Mononuclear cell (primary cell): ENCODE data around the gene OBSCN. TPM values are rescaled to one million over a fixed set of nuclear protein-coding genes. Genes with fewer than 3 reads are reported as not detected.

ENCODE experiments used
- H3K27me3 ChIP-seq: 2 replicates; pipeline ENCODE4 v1.6.0; 2011; ENCODE audit warnings: low read length, control low read depth; ENCODE audit not compliant: insufficient read depth
- H3K4me1 ChIP-seq: 2 replicates; pipeline ENCODE4 v1.5.1; 2011; ENCODE audit warnings: mild to moderate bottlenecking, low read length, control low read depth; ENCODE audit not compliant: insufficient read depth
- H3K4me3 ChIP-seq: 2 replicates; pipeline ENCODE4 v1.5.1; 2011; ENCODE audit warnings: mild to moderate bottlenecking, low read length, moderate library complexity
- H3K9me3 ChIP-seq: 2 replicates; pipeline ENCODE4 v1.5.1; 2011; ENCODE audit warnings: low read depth, mild to moderate bottlenecking, control low read depth, low read length
- total RNA-seq: library from RNA; depleted of rRNA; stranded (reverse); fragments of >200 nt; gene quantifications from one replicate; pipeline ENCODE4 v1.2.3, GENCODE V29; 2012

The OBSCN gene
- total RNA-seq, 1 donor, result 26.3 TPM

- H3K27me3 ChIP-seq, result no peaks in the 10 kb centered on the region
- H3K4me1 ChIP-seq, result peaks cover 34% of the 10 kb centered on the region
- H3K9me3 ChIP-seq, result no peaks in the 10 kb centered on the region
- no peak overlapping the region for H3K4me3 ChIP-seq
Observed at GRCh38 chr1:228401782-228402640, 194.2 kb downstream of the OBSCN start.

GRCh38 chr1:228402641-228403025, 194.8 kb downstream of the OBSCN start:
- no peak overlapping the region for H3K4me3 ChIP-seq
- no peaks in the 10 kb centered on the region for H3K9me3 ChIP-seq
- peaks cover 40% of the 10 kb centered on the region for H3K4me1 ChIP-seq
- H3K27me3 ChIP-seq, result no peaks in the 10 kb centered on the region

GRCh38 chr1:228403231-228403631, 195.4 kb downstream of the OBSCN start:
- Histone ChIP-seq H3K27me3 (no peaks in the 10 kb centered on the region), H3K9me3 (no peaks in the 10 kb centered on the region), H3K4me3 (no peak overlapping the region), H3K4me1 (peaks cover 46% of the 10 kb centered on the region)

DNA sequence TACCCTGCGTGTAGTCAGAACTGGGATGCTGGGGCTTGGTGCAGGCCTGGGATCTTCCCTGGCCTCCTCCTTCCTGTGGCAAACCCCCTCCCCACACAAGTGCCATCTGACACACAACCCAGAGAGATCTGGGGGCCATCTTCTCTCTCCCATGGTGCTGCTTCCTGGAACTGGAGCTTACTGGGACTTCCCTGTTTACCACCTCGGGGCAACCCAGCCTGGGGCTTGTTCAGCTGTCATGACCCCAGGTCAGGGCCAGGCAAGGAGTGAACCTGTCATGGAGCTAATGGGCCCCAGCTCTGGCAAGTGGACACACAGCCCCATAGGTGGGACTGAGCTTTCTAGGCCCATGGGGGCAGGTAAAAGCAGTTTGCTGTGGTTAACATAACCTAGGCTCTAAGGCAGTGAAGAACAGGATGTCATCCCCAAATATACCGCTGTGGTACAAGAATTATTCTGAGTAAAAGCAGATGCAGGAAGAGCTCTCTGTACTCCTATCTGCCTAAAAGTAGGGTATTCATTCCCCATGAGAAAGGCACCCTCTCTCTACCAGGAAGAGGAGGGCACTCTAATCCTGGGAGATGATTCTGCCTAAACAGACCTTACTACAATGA, 196.4 kb downstream of the OBSCN start:
- no peaks in the 10 kb centered on the region for H3K9me3 ChIP-seq
- no peak overlapping the region for H3K4me3 ChIP-seq
- H3K4me1 ChIP-seq, result peaks cover 46% of the 10 kb centered on the region
- H3K27me3 ChIP-seq, result no peaks in the 10 kb centered on the region

DNA sequence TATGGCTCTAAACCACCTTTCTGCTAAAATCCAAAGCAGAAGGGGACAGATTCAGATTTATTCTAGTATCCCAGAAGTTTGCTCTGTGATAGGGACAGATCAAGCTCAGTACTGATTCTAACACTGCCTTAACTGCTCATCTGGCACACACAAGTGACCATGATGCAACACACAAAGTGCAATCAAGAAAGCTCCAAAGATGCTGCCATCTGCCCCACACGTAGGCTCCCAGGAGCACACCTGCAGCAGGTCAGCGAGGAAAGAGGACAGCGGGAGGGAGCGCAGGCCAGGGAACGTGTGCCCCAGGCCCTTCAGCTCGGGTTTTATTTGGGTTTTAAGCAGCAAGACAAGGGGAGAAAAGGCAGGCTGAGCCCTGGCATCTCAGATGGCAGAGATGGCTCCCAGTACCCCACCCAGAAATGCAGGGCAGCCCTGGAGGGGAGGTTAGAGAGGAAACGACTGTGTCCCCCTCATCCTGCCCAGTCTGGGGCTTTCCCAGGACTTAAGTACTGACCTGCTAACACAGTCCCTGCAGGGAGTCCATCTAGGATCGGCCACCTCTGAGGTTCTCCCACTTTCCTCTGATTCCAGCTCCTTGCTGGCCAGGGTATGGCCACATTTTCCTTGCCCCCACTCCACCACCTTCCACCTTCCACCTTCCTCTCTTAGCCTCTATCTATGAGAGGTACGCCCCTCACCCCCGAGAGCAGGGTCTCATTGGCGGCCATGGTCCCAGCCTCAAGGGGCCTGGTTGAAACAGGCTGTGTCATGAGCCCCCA, 197.5 kb downstream of the OBSCN start:
- Histone ChIP-seq H3K4me1 (peaks cover 46% of the 10 kb centered on the region), H3K9me3 (no peaks in the 10 kb centered on the region), H3K4me3 (peak overlapping the region; percentile 80), H3K27me3 (no peaks in the 10 kb centered on the region)

- Histone ChIP-seq H3K9me3 (no peaks in the 10 kb centered on the region), H3K4me3 (peak overlapping the region; percentile 80), H3K27me3 (no peaks in the 10 kb centered on the region), H3K4me1 (peaks cover 46% of the 10 kb centered on the region)
Observed at GRCh38 chr1:228405979-228406228, 198.1 kb downstream of the OBSCN start.

DNA sequence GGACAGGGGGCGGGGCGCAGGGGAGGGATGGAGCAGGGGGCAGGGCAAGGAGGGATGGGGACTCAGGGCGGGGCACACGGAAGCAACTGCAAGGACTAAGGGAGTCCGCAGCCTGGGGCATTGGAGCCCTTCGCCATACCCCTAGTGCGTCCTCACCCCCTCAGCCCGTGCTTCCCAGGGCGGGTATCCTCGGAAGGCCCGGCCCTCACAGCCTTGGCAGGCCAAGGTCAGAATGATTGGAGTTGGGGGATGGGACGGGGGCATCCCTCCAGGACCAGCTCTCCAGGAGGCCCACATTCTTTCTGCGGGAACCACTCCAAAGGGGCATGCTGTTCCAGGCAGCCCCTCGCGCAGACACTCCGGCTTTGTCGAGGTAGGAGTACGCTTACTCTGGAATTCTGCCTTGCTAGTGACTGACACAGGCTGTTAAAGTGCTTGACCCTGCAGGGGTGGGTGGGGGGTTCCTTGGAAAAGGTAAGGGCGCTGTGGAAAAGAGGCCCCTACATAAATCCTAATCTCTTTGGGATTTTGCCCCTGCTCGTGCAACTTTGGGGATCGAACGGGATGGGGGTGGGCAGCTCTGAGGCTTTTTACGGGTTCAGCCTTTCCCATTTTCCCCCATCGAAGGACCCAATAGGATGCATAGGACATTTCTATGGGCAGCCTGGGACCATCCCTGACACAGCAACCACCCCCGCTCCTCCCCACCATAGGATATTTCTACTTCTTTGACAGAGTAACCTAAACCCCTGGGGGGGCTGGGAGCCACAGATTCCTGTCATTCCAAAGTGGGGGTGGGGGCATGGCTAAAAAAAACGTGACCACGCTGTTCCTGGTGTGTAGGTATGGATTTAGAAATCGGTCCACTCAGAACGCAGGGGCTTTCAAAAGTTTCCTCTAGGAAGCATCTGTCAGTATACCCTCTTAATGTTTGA, 199.5 kb downstream of the OBSCN start:
- no peaks in the 10 kb centered on the region for H3K9me3 ChIP-seq
- H3K4me3 ChIP-seq, result peak overlapping the region; percentile 80
- H3K4me1 ChIP-seq, result peaks cover 46% of the 10 kb centered on the region
- H3K27me3 ChIP-seq, result no peaks in the 10 kb centered on the region

DNA sequence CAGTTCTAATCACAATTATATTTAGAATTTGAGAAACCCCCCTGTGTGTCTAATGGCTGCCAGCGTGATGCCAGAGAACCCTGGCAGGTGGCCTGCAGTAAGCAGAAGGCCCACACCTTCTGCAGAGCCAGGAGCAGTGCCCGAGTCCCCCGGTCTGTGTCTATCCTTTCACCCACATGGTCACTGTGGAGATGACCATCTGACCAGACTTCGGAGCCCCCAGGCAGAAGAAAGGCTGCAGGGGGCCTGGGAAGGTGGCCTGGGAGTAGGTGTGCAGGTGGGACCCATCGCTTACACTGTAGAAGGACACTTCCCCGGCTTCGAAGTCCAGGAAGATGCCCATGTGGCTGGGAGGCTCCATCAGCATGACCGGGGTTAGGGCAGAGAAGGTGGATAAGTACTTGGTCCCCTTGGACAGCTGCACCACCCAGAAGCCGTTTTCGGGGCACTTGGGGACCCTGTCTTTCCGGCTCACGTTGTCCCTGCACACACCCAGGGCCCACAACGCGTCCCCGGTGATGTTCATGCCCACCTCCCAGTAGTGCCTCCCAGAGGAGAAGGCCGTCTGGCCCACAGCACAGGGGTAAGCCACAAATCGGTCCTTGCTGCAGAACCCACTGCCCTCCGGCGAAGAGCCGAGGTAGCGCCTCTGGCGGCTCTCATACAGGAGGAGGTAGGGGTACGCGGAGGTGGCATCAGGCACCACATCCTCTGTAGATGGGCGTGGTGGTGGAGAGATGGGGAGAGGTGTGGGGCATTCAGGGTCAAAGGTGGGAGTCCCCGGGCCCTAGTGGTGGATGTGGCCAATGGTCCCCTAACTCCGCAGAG, 200.4 kb downstream of the OBSCN start:
- no peaks in the 10 kb centered on the region for H3K9me3 ChIP-seq
- no peaks in the 10 kb centered on the region for H3K27me3 ChIP-seq
- H3K4me3 ChIP-seq, result no peak overlapping the region
- H3K4me1 ChIP-seq, result peaks cover 38% of the 10 kb centered on the region

DNA sequence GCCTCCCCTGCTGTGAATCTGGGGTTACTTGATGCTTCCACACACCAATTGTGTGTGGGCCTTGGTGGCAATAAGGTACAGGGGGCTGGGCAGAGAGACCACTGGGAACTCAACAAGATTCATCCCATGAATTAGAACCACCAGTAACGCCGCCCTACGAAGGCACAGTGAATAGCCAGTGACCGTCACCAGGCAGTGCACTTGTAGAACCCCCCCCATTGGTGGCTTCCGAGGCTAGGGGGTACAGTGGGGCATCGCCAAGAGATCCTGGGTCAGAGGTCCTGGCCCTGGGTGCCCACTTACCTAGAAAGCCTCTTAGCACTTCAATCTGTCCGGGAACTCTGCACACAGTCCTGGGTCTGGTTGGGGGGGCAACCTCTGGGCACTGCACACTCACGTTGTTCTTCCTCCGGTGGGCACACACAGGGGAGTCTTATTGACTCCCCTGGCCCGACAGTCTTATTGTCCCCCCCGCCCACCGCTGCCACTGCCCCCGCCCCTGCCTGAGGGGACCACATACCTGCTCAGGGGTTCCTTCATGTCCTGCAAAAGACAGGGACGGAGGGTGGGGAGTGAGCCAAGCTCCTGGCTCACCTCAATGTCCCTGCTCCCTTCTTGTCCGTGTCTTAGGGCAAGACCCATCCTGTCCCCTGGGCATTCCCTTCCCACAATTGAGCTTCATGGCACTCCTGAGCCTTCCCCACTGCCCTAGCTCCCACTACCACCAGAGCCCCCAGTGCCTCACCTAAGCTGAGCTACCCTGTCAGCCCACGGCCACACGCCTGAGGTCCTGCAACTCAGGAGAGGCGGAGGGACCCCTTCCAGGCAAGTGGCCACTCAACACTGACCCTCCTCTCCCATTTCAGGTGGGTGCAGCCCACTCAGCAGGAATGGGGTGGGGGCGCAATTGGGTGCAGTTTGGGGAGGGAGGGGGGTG, 201.3 kb downstream of the OBSCN start:
- peaks cover 29% of the 10 kb centered on the region for H3K4me1 ChIP-seq
- no peak overlapping the region for H3K4me3 ChIP-seq
- no peaks in the 10 kb centered on the region for H3K9me3 ChIP-seq
- no peaks in the 10 kb centered on the region for H3K27me3 ChIP-seq

DNA sequence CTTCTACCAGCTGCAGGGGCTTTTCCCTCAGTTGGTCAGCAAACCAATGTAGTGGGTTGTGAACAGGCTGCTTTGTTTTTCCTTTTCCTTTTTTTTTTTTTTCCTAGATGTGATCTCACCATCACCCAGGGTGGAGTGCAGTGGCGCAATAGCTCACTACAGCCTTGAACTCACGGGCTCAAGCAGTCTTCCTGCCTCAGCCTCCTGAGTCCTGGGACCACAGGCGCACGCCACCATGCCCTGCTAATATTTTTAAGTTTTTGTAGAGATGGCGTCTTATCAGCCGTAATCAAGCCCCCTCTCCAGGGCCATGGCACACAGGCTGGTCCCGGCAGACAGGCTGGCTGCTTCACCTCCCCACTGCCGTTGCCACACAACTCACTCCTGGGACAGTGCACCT, 202.2 kb downstream of the OBSCN start:
- no peaks in the 10 kb centered on the region for H3K27me3 ChIP-seq
- no peaks in the 10 kb centered on the region for H3K9me3 ChIP-seq
- no peak overlapping the region for H3K4me3 ChIP-seq
- H3K4me1 ChIP-seq, result peaks cover 20% of the 10 kb centered on the region

DNA sequence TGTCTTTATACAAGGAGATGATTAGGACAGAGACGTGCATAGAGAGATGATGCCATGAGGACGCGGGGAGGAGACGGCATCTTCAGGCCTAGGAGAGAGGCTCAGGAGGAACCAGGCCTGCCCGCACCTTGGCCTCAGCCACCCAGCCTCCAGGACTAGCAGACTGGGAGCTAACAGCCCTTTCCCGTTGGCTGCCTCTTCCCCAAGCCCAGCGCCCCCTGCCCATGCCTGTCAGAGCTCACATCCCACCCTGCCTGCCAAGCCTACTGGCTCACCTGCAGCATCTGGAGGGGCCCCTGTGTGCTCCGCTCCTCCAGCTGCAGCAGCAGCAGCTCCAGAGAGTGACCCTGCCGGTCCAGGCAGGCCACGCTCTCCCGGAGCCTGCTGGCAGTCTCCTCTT, 202.8 kb downstream of the OBSCN start:
- H3K4me3 ChIP-seq, result no peak overlapping the region
- peaks cover 4% of the 10 kb centered on the region for H3K27me3 ChIP-seq
- H3K4me1 ChIP-seq, result peaks cover 18% of the 10 kb centered on the region
- H3K9me3 ChIP-seq, result no peaks in the 10 kb centered on the region

- peaks cover 8% of the 10 kb centered on the region for H3K27me3 ChIP-seq
- H3K4me1 ChIP-seq, result peaks cover 22% of the 10 kb centered on the region
- H3K9me3 ChIP-seq, result no peaks in the 10 kb centered on the region
- H3K4me3 ChIP-seq, result no peak overlapping the region
Observed at GRCh38 chr1:228411121-228411520, 203.3 kb downstream of the OBSCN start.
